ENCODE measurements around the gene SETD3. TPM values are rescaled to one million over a fixed set of nuclear protein-coding genes. Genes with fewer than 3 reads are reported as not detected.

The SETD3 gene
- total RNA-seq, 6 experiments from 2014 or later, result 24.7 to 42.0 (median 28.8) TPM

GRCh38 chr14:99512571-99513182, 32.0 kb upstream of the SETD3 start:
- intact Hi-C loops (cut with DNase I), result no loop called here
- Histone ChIP-seq H3K4me3 (no peak overlapping the region), H3K9me3 (no peaks in the 10 kb centered on the region), H3K27me3 (no peaks in the 10 kb centered on the region), H3K36me3 (peaks cover 0 to 25% (median 1%) of the 10 kb centered on the region in 4 donors), H3K27ac (no peak overlapping the region), H3K4me1 (peaks cover 0 to 10% (median 3%) of the 10 kb centered on the region in 4 donors)
- no peak for DNase-seq
- WGBS (ENCODE audit: insufficient coverage, low coverage, low lambda C conversion rate, missing lambda C conversion rate), result 86% methylated on average over 9 of the region's 16 CpGs
- TF ChIP-seq POLR2A (IDR thresholded peaks at IDR 0.05) (no peak), CTCF (IDR thresholded peaks at IDR 0.05) (no peak)
- no peak for ATAC-seq

DNA sequence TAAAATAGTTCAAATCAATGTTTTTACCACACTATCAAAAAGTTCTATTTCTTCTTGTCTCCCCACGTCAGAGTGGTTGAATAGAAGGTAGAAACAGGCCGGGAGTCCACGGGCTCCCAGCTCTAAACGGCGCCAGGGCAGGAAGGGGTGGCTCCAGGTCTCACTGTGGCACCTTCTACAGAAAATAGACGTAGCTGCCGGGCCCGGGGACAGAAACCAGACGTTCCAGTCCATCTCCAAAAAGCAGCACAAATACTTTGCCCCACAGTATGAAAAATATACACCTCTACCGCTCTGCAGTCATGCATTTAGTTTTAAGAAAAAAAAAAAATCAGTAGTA, 31.4 kb upstream of the SETD3 start:
- Histone ChIP-seq H3K27ac (no peak overlapping the region), H3K4me1 (peaks cover 0 to 10% (median 3%) of the 10 kb centered on the region in 4 donors), H3K27me3 (no peaks in the 10 kb centered on the region), H3K9me3 (no peaks in the 10 kb centered on the region), H3K4me3 (no peak overlapping the region), H3K36me3 (peaks cover 0 to 31% (median 4%) of the 10 kb centered on the region in 4 donors)
- ATAC-seq (no peak), DNase-seq (no peak)
- intact Hi-C loops (cut with DNase I), result no loop called here
- 68% methylated on average over 7 of the region's 10 CpGs for WGBS (ENCODE audit: insufficient coverage, low coverage, low lambda C conversion rate, missing lambda C conversion rate)
- TF ChIP-seq CTCF (IDR thresholded peaks at IDR 0.05), result no peak
- TF ChIP-seq POLR2A (IDR thresholded peaks at IDR 0.05), result no peak

DNA sequence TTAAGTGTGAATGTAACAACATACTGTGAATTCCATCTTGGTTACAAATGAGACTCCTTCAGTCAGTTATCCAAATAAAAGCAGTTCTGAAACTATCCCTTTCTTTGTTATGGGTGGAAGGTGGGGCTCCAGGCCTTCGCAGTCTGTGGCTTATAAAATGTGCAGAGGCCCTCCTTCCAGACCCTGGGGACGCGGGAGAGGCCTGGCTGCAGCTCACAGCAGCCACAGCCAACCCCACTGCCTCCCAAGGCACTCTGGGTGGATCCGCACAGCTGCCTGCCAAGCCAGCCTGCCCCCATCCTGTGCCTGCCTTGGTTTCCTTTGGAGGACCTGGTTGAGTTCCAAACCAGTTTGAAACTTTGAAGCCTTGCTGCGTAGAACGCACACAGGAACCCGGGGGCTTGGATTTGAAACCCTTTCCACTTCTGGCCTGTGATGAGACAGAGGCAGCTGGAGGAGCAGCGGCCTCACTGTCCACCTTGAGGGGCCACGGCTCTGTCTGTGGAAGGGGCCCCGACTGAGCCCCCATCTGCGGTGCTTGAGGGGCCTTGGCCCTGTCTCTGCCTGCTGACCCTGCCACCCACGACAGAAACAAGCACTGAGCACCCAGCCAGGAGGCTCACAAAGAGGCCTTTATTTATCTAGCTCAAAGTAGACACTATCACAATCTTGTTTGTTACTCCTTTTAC, 30.9 kb upstream of the SETD3 start:
- no peak for DNase-seq
- Histone ChIP-seq H3K4me1 (peaks cover 0 to 10% (median 3%) of the 10 kb centered on the region in 4 donors), H3K27me3 (no peaks in the 10 kb centered on the region), H3K27ac (no peak overlapping the region), H3K9me3 (no peaks in the 10 kb centered on the region), H3K36me3 (peaks cover 0 to 37% (median 7%) of the 10 kb centered on the region in 4 donors), H3K4me3 (no peak overlapping the region)
- intact Hi-C loops (cut with DNase I), result no loop called here
- TF ChIP-seq CTCF (IDR thresholded peaks at IDR 0.05) (no peak), POLR2A (IDR thresholded peaks at IDR 0.05) (no peak)
- no peak for ATAC-seq
- WGBS (ENCODE audit: insufficient coverage, low coverage, low lambda C conversion rate, missing lambda C conversion rate), result 44% methylated on average over 1 of the region's 12 CpGs

- DNase-seq (no peak), ATAC-seq (no peak)
- intact Hi-C loops (cut with DNase I), result no loop called here
- no peak overlapping the region for H3K27ac ChIP-seq
- no peak overlapping the region for H3K4me3 ChIP-seq
- peaks cover 0 to 10% (median 3%) of the 10 kb centered on the region in 4 donors for H3K4me1 ChIP-seq
- TF ChIP-seq POLR2A (IDR thresholded peaks at IDR 0.05), result no peak
- peaks cover 0 to 42% (median 7%) of the 10 kb centered on the region in 4 donors for H3K36me3 ChIP-seq
- WGBS (ENCODE audit: insufficient coverage, low coverage, low lambda C conversion rate, missing lambda C conversion rate), result 76% methylated on average over 14 of the region's 15 CpGs
- H3K9me3 ChIP-seq, result no peaks in the 10 kb centered on the region
- H3K27me3 ChIP-seq, result no peaks in the 10 kb centered on the region
Measured at GRCh38 chr14:99510556-99511139, 30.0 kb upstream of the SETD3 start.

Data from right lobe of liver (tissue), 6 donors.